ENCODE data around the gene ASB18. TPM values are rescaled to one million over a fixed set of nuclear protein-coding genes. Genes with fewer than 3 reads are reported as not detected.

ASB18 gene
- total and polyA plus RNA-seq, 10 of the 15 experiments (the other 5 are each of a cell fraction or from before 2014, with no cell fraction given), result not detected

DNA sequence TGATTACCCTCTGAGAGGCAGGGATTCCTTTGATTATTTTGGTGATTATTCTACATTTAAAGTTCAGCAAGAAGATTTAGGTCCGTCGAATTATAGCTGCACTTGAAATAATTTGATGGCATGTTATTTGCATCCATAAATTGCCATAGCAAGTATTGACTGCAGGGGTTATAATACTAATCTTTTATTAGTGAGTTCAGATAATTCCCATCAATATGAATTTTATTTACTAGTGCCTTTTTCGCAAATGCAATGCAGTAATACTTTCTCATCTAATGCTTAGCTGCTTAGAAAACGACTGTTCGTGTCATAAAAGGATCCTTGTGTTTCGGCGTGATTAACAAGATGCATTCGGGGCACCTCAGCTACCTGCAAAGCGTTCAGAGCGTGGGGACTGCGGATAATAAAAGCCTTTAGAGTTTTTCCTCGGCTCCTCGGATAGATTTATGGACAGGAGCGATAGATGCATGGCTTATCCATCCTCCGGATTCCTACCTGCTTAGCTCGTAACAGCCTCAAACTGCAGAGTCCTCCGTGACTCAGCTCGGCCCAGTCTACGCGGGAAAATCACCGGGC lies 93.5 kb downstream of the ASB18 start (continued):
- TF ChIP-seq RELA (IDR thresholded peaks at IDR 0.05; ENCODE audit: borderline replicate concordance, partially characterized antibody), result no peak
- TF ChIP-seq, protein P1, sequence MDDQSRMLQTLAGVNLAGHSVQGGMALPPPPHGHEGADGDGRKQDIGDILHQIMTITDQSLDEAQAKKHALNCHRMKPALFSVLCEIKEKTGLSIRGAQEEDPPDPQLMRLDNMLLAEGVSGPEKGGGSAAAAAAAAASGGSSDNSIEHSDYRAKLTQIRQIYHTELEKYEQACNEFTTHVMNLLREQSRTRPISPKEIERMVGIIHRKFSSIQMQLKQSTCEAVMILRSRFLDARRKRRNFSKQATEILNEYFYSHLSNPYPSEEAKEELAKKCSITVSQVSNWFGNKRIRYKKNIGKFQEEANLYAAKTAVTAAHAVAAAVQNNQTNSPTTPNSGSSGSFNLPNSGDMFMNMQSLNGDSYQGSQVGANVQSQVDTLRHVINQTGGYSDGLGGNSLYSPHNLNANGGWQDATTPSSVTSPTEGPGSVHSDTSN (IDR thresholded peaks at IDR 0.05; ENCODE audit: insufficient replicate concordance, low read depth, low read length), result no peak
- TF ChIP-seq MXI1 (IDR thresholded peaks at IDR 0.05; ENCODE audit: low read depth, low read length), result no peak
- TF ChIP-seq SUZ12 (IDR thresholded peaks at IDR 0.05; ENCODE audit: unreplicated experiment), result no peak
- no peak for TF ChIP-seq NBN (IDR thresholded peaks at IDR 0.05)
- no peak for TF ChIP-seq TAF1 (IDR thresholded peaks at IDR 0.05; ENCODE audit: borderline replicate concordance, low read depth, low read length)
- no peak for TF ChIP-seq BCL11A (IDR thresholded peaks at IDR 0.05; ENCODE audit: low read depth, low read length)
- TF ChIP-seq ZNF217 (IDR thresholded peaks at IDR 0.05), result no peak
- TF ChIP-seq ZNF622 (IDR thresholded peaks at IDR 0.05), result no peak
- TF ChIP-seq, protein P2, sequence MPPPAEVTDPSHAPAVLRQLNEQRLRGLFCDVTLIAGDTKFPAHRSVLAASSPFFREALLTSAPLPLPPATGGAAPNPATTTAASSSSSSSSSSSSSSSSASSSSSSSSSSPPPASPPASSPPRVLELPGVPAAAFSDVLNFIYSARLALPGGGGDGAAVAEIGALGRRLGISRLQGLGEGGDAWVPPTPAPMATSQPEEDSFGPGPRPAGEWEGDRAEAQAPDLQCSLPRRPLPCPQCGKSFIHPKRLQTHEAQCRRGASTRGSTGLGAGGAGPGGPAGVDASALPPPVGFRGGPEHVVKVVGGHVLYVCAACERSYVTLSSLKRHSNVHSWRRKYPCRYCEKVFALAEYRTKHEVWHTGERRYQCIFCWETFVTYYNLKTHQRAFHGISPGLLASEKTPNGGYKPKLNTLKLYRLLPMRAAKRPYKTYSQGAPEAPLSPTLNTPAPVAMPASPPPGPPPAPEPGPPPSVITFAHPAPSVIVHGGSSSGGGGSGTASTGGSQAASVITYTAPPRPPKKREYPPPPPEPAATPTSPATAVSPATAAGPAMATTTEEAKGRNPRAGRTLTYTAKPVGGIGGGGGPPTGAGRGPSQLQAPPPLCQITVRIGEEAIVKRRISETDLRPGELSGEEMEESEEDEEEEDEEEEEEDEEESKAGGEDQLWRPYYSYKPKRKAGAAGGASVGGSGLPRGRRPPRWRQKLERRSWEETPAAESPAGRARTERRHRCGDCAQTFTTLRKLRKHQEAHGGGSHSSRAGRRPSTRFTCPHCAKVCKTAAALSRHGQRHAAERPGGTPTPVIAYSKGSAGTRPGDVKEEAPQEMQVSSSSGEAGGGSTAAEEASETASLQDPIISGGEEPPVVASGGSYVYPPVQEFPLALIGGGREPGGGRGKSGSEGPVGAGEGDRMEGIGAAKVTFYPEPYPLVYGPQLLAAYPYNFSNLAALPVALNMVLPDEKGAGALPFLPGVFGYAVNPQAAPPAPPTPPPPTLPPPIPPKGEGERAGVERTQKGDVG (CRISPR knock-in tag; IDR thresholded peaks at IDR 0.05), result no peak
- TF ChIP-seq POLR2AphosphoS5 (IDR thresholded peaks at IDR 0.05; ENCODE audit: low read length), result no peak

Measured in GM12878 (cell line).